Esophagus muscularis mucosa (tissue), 3 donors: ENCODE data around the gene FLCN.

ENCODE experiments used
- CTCF ChIP-seq, 3 experiments: fragments of 200-600 bp in 2 of 3; fragments of 450-650 bp in 1 of 3; sonication (generic) in 2 of 3; IDR thresholded peaks; one replicate each; pipeline ENCODE4 v1.5.1; 2017 to 2019; ENCODE audit warnings: antibody characterized with exemption in 3 of 3, mild to moderate bottlenecking in 2 of 3, moderate library complexity in 1 of 3
- POLR2A ChIP-seq: fragments of 450-650 bp; IDR thresholded peaks from one replicate; pipeline ENCODE4 v1.6.1; 2017; ENCODE audit warnings: antibody characterized with exemption, moderate library complexity, mild to moderate bottlenecking, low read depth
- POLR2AphosphoS5 ChIP-seq, 2 donors: sonication (generic); formaldehyde crosslinking; IDR thresholded peaks; one replicate each; pipeline ENCODE4 v1.6.1; 2017; ENCODE audit warnings: antibody characterized with exemption in 2 of 2

- TF ChIP-seq CTCF (IDR thresholded peaks at IDR 0.05), result no peak
- TF ChIP-seq POLR2AphosphoS5 (IDR thresholded peaks at IDR 0.05), result peak; percentile 46 to 49
- TF ChIP-seq POLR2A, result no peak
These were observed 36.1 kb downstream of the FLCN start for GRCh38 chr17:17200831-17201230.
